Activated CD4-positive, CD25-positive, alpha-beta regulatory T cell treated with anti-CD3 and anti-CD28 coated beads, Interleukin-2, amount 50 U/mL, for 72 hours (primary cell): ENCODE measurements around the gene EFNA2.
A peak's percentile ranks its signal among the peaks of the same experiment; 100 is the strongest.
"Not testable (repeated sequence)": the region's sequence is repeated elsewhere in the genome, so short reads cannot be mapped to it uniquely, and the experiment has no call there.

Experiments
- DNase-seq: peaks from one replicate; pipeline ENCODE4 v3.0.0; 2021

The EFNA2 gene

GRCh38 chr19:1285737-1286360, at the start of gene EFNA2:
Gene EFNA2 (plus strand): TSS chr19:1285873. CDS start chr19:1286169, 296 bp downstream.
- DNase-seq, result no peak

- no peak for DNase-seq
Measured at GRCh38 chr19:1236576-1236975, 49.1 kb upstream of the EFNA2 start.

DNA sequence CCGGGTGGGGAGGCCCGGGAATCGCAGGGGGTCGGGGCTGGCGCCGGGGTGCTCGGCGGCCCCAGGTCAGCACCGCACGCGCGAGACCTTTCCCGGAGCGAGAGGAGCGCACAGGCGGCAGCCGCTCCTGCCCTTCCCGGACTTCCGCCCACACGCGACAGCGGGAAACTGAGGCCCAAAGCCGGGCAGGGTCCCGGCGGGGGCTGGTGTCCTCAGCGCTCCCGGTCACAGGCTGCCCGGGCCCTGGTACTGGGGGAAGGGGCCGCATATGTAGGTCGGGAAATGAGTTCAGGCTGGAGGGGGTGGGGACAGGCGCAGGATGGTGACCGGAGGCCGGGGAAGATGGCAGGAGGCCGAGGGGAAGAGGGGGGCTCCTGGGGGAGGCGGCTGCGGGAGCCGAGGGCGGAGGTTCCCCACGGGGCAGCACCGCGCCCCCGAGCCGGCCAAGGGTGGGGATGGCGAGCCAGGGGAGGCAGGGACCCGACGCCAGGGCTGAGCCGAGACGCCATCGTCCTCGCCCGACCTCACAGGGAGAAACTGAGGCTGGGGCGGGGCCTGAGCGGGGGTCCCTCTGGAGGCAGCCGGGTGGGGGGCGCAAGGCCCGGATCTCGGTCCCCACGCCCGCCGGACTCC, 48.5 kb upstream of the EFNA2 start:
- DNase-seq, result no peak

GRCh38 chr19:1237754-1238368, 47.8 kb upstream of the EFNA2 start, which contains the start of gene CBARP:
Gene CBARP (minus strand): TSS chr19:1238005. CDS start chr19:1236100, 1,905 bp downstream.
- DNase-seq, result no peak

GRCh38 chr19:1238369-1239303, 47.0 kb upstream of the EFNA2 start:
- DNase-seq, result no peak

DNA sequence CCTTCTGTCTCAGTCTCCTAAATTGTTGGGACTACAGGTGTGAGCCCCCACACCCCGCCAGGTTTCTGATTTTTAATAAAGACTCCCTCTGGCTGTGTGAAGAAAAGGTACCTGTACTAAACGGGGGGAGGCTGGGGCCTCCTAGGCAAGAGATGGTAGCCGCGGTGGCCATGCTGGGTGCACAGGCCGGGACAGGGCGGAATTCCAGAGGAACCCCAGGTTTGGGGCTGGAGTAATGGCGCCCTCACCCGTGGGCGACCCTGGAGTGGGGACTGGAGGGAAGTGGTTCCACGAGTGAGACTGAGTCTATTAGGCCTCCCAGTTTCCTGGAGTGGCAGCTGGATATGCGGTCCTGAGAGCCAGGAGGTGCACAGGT, 46.3 kb upstream of the EFNA2 start:
- no peak for DNase-seq

GRCh38 chr19:1239796-1240737, 45.6 kb upstream of the EFNA2 start:
- DNase-seq, result peak; percentile 93

- no peak for DNase-seq
Measured at GRCh38 chr19:1240925-1241324, 44.7 kb upstream of the EFNA2 start.

DNA sequence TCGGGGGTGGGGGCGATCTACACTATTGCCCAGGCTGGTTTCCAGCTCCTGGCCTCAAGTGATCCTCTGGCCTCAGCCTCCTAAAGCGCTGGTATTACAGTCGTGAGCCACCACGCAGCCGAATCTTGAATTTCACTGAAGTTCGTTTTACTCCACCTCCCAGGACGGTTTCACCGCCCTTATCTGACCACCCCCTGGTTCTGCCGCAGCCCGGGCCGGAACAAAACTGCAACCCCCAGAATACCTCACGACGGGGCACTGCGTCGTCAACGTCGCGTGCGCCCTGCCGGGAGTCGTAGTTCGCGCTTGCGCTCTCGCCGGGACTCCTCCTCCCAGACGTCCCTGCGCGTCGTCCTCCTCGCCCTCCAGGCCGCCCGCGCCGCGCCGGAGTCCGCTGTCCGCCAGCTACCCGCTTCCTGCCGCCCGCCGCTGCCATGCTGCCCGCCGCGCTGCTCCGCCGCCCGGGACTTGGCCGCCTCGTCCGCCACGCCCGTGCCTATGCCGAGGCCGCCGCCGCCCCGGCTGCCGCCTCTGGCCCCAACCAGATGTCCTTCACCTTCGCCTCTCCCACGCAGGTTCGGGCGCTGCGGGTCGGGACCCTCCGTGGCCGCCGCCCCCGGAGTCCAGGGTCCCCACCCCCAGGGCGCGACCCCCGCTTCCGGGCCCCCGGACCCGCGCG, 44.1 kb upstream of the EFNA2 start, which contains the start of gene ATP5F1D:
ATP5F1D (plus strand) TSS at position 335 of the 679 bp plus-strand sequence; CDS start at position 435, 100 bp downstream.
- DNase-seq, result peak; percentile 93

DNA sequence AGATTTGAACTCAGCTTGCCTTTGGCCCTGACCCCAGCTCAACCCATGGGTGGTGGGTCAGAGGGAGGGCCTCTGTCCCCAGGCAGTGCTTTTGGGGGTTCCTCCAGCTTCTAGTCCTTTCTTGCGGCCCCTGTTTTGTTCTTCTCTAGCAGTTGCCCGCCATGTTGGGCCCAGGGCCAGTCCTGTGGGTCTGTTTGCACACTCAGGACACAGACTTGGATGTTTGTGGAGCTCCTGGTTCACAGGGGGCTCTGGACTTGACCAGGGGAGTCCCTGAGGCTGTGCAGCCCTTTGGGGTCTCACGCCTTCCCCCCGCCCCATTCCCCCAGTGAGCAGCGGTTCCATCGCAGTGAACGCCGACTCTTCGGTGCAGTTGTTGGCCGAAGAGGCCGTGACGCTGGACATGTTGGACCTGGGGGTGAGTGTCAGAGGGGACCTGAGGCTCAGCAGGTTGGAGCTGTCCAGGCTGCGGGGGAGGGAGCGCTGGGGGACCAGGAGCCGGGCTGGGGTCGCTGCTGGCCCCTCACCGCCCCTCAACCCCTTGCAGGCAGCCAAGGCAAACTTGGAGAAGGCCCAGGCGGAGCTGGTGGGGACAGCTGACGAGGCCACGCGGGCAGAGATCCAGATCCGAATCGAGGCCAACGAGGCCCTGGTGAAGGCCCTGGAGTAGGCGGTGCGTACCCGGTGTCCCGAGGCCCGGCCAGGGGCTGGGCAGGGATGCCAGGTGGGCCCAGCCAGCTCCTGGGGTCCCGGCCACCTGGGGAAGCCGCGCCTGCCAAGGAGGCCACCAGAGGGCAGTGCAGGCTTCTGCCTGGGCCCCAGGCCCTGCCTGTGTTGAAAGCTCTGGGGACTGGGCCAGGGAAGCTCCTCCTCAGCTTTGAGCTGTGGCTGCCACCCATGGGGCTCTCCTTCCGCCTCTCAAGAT, 41.6 kb upstream of the EFNA2 start:
- DNase-seq, result peak; percentile 82

DNA sequence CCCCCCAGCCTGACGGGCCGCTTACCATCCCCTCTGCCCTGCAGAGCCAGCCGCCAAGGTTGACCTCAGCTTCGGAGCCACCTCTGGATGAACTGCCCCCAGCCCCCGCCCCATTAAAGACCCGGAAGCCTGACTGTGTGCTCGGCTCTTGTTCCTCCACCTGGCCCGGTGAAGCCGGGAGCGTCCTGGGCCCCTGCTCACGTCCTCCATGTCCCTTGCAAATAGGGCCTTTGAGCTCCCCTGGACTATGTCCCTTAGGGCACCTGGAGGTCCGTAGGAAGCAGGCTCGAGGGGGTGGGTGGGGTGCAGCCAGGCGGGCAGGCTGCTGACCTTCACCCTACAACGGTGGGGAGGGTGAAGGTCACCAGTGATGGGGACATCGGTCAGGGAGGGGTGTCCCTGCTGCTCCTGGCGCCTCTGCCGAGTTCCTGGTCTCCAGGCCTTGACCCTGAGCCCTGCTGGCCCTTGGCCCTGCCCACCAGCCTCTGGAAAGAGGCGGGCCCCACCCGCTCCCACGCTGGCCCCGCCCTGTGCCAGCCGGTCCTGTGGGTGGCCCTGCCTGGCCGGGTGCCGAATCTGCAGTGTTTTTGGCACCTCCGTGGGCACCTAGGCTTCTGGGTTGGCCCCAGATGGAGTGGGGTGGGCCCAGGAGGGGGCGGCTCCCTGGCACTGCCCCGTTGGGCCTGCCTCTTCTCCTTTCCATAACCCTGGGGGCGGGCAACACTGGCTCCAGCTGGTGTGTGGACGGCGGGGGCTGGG, 40.8 kb upstream of the EFNA2 start:
- no peak for DNase-seq

GRCh38 chr19:1245494-1246264, 40.0 kb upstream of the EFNA2 start:
- DNase-seq, result no peak

DNA sequence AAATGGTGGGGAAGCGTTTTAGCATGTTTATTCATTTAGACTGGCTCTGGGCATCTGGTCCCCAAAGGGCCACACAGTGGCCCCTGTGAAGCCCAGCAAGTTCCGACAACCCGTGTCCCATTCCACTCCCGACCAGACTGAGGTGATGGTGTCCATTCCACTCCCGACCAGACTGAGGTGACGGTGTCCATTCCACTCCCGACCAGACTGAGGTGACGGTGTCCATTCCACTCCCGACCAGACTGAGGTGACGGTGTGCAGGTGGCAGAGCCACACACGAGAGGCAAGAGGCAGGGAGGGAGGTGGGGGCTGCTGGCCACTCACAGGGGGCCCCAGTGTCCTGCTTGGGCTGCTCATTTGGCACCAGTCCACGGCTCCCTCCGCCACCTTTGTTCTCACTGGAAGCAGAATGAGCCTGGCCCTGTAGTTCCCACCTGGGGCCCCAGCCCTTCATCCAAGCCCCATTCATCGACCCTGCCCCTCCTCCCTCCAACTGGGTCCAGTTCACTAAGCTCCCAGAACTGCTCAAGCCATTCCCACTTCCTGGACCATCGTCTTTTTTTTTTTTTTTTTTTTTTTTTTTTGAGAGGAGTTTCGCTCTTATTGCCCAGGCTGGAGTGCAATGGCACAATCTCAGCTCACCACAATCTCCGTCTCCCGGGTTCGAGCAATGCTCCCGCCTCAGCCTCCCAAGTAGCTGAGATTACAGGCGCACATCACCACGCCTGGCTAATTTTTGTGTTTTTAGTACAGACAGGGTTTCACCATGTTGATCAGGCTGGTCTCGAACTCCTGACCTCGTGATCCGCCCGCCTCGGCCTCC, 39.2 kb upstream of the EFNA2 start:
- DNase-seq, result not testable (repeated sequence)

DNA sequence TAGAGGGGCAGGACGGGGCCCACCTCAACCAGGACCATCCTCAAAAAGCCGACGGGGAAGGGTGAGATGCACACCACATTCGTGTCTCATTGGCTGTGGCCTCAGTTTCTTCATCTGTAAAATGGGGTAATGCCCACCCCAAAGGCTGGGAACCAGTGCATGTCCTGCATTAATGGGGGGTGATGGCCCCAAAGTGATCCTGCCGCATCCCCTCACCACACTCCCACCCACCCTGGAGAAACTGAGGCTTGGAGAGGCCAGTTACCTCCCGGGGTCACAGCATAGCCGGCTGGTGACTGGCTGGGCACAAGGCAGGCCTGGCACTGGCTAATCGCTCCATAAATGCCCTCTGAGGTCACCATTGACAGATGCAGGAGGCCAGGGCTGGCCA, 37.9 kb upstream of the EFNA2 start:
- DNase-seq, result no peak

GRCh38 chr19:1248139-1248785, 37.4 kb upstream of the EFNA2 start, which contains the start of gene MIDN:
Gene MIDN (plus strand): TSS chr19:1248583. CDS start chr19:1250297, 1,714 bp downstream.
- DNase-seq, result peak; percentile 79

- DNase-seq, result peak; percentile 89
Measured at GRCh38 chr19:1248786-1249297, 36.8 kb upstream of the EFNA2 start.
